Measurements from ENCODE around the gene ZNF121.
"Not testable (repeated sequence)": the region's sequence is repeated elsewhere in the genome, so short reads cannot be mapped to it uniquely, and the experiment has no call there.

ZNF121 gene

GRCh38 chr19:9584073-9584833, at the start of gene ZNF121:
Gene ZNF121, minus strand, starts transcription at chr19:9584504. Its CDS starts 16,407 bp downstream, at chr19:9568097.
- peak; percentile 70 to 71 for DNase-seq

GRCh38 chr19:9627856-9628255, 43.6 kb upstream of the ZNF121 start:
- no peak for DNase-seq

GRCh38 chr19:9622531-9622930, 38.2 kb upstream of the ZNF121 start:
- no peak for DNase-seq

GRCh38 chr19:9621156-9622037, 37.1 kb upstream of the ZNF121 start, which contains the start of gene ZNF561:
Gene ZNF561, minus strand, starts transcription at chr19:9621232. Its CDS starts 1,776 bp downstream, at chr19:9619456.
- DNase-seq, result peak; percentile 79 to 80

GRCh38 chr19:9620842-9621155, 36.5 kb upstream of the ZNF121 start:
- no peak for DNase-seq

GRCh38 chr19:9615844-9616243, 31.5 kb upstream of the ZNF121 start:
- DNase-seq, result no peak

GRCh38 chr19:9610484-9611113, 26.3 kb upstream of the ZNF121 start:
- DNase-seq, result no peak

- no peak for DNase-seq
These were observed 24.6 kb upstream of the ZNF121 start for GRCh38 chr19:9608912-9609311.

- no peak for DNase-seq
These were observed 12.7 kb upstream of the ZNF121 start for GRCh38 chr19:9597027-9597426.

GRCh38 chr19:9586764-9587163, 2.5 kb upstream of the ZNF121 start:
- DNase-seq, result peak; percentile 77 to 81

GRCh38 chr19:9582081-9582725, 2.1 kb downstream of the ZNF121 start:
- not testable (repeated sequence) for DNase-seq

- no peak for DNase-seq
These were observed 3.6 kb downstream of the ZNF121 start for GRCh38 chr19:9580728-9581127.

- DNase-seq, result no peak
These were observed 14.0 kb downstream of the ZNF121 start for GRCh38 chr19:9570255-9570654.

GRCh38 chr19:9566729-9567128, 17.6 kb downstream of the ZNF121 start:
- no peak for DNase-seq

GRCh38 chr19:9565900-9566705, 18.2 kb downstream of the ZNF121 start:
- no peak for DNase-seq

- DNase-seq, result no peak
These were observed 31.6 kb downstream of the ZNF121 start for GRCh38 chr19:9552536-9553274.

- no peak for DNase-seq
These were observed 36.4 kb downstream of the ZNF121 start for GRCh38 chr19:9547870-9548269.

GRCh38 chr19:9541281-9541680, 43.0 kb downstream of the ZNF121 start:
- DNase-seq, result not testable (repeated sequence)

- not testable (repeated sequence) for DNase-seq
These were observed 44.4 kb downstream of the ZNF121 start for GRCh38 chr19:9539921-9540320.

GRCh38 chr19:9539201-9539600, 45.1 kb downstream of the ZNF121 start:
- not testable (repeated sequence) for DNase-seq
